Body of pancreas (tissue), 4 donors: ENCODE data around the gene DLG3. TPM values are rescaled to one million over a fixed set of nuclear protein-coding genes. Genes with fewer than 3 reads are reported as not detected.
A peak's percentile ranks its signal among the peaks of the same experiment; 100 is the strongest.

Experiments used
- ATAC-seq: fragments of 150-250 bp; one replicate; pipeline ENCODE4 v1.9.1; 2016
- DNase-seq, 4 donors: peaks; one replicate each; pipeline ENCODE4 v3.0.0-alpha.2; 2019
- H3K27ac ChIP-seq, 4 donors: fragments of 200-600 bp; sonication (generic); 1 replicate in 3 of 4; 2 replicates in 1 of 4; pipeline versions ENCODE4 v1.5.1 to v1.6.1; 2016 to 2019; ENCODE audit warnings: mild to moderate bottlenecking in 1 of 4, mixed read lengths in 1 of 4, moderate library complexity in 1 of 4
- H3K27me3 ChIP-seq, 2 donors: fragments of 200-600 bp; sonication (generic); one replicate each; pipeline ENCODE4 v1.6.0; 2016; ENCODE audit warnings: mild to moderate bottlenecking in 1 of 2
- H3K36me3 ChIP-seq, 2 donors: fragments of 200-600 bp; sonication (generic); replicated peaks in 1 of 2; 2 replicates each; pipeline ENCODE4 v1.5.1; 2016; ENCODE audit warnings: low read depth in 2 of 2; ENCODE audit not compliant: insufficient read depth in 1 of 2
- H3K4me1 ChIP-seq: fragments of 200-600 bp; sonication (generic); one replicate; pipeline ENCODE4 v1.6.0; 2016
- H3K4me3 ChIP-seq, 2 donors: fragments of 200-600 bp; sonication (generic); 1 replicate in 1 of 2; 2 replicates in 1 of 2; pipeline ENCODE4 v1.5.1; 2016 to 2019
- H3K9me3 ChIP-seq, 3 donors: fragments of 200-600 bp; sonication (generic); 1 replicate in 2 of 3; 2 replicates in 1 of 3; pipeline ENCODE4 v1.5.1; 2016
- CTCF ChIP-seq, 7 experiments: fragments of 450-650 bp in 4 of 7; fragments of 200-600 bp in 3 of 7; sonication (generic) in 3 of 7; IDR thresholded peaks; one replicate each; pipeline ENCODE4 v1.5.1; 2016 to 2019; ENCODE audit warnings: antibody characterized with exemption in 7 of 7
- POLR2A ChIP-seq, 3 donors: fragments of 450-650 bp; IDR thresholded peaks; one replicate each; pipeline ENCODE4 v1.6.1; 2016; ENCODE audit warnings: antibody characterized with exemption in 3 of 3, mild to moderate bottlenecking in 2 of 3
- WGBS, 2 donors: methylation state at CpG; one replicate each; pipeline ENCODE4 v1.1.5; 2017; 5-methylcytosine and 5-hydroxymethylcytosine counted together
- intact Hi-C: fragments of 100-400 bp; cut with DNase I; formaldehyde crosslinking; loops from one replicate; pipeline ENCODE4 v1.15.1; 2023
- total RNA-seq, 2 donors: library from RNA; depleted of rRNA; stranded (reverse); fragments of >200 nt; gene quantifications; one replicate each; pipeline ENCODE4 v1.1.0, GENCODE V29; 2016

DLG3 gene
- total RNA-seq, 2 donors from 2014 or later, result 26.0 to 26.7 TPM

- 21% methylated on average over 6 of the region's 6 CpGs; no CpG with 5 or more reads in 1 of the 2 donors for WGBS, 2 donors
- intact Hi-C loops, result no loop called here
- H3K27ac ChIP-seq, result peak overlapping the region; percentile 55 to 92 (median 79)
- H3K4me3 ChIP-seq, result no peak overlapping the region
- DNase-seq, result peak; percentile 60 to 79 (median 75)
- H3K36me3 ChIP-seq, result no peaks in the 10 kb centered on the region
- no peaks in the 10 kb centered on the region for H3K9me3 ChIP-seq
- ATAC-seq, result peak; percentile 63
- TF ChIP-seq CTCF (IDR thresholded peaks at IDR 0.05) (no peak), POLR2A (IDR thresholded peaks at IDR 0.05) (peak in 1 of 3 donors; percentile 18)
- H3K27me3 ChIP-seq, result no peaks in the 10 kb centered on the region
- H3K4me1 ChIP-seq, result peaks cover 83% of the 10 kb centered on the region
Measured at GRCh38 chrX:70479922-70480659, 35.5 kb downstream of the DLG3 start.

- intact Hi-C loops, result no loop called here
- H3K27me3 ChIP-seq, result no peaks in the 10 kb centered on the region
- ATAC-seq (no peak), DNase-seq (no peak)
- H3K4me3 ChIP-seq, result no peak overlapping the region
- WGBS, 2 donors, result 15 to 34% methylated on average over 6 to 9 of the region's 9 CpGs
- no peaks in the 10 kb centered on the region for H3K36me3 ChIP-seq
- peaks cover 88% of the 10 kb centered on the region for H3K4me1 ChIP-seq
- H3K9me3 ChIP-seq, result no peaks in the 10 kb centered on the region
- peak overlapping the region; percentile 55 to 92 (median 79) for H3K27ac ChIP-seq
- no peak for TF ChIP-seq POLR2A (IDR thresholded peaks at IDR 0.05)
- TF ChIP-seq CTCF (IDR thresholded peaks at IDR 0.05), result no peak
Measured at GRCh38 chrX:70480660-70481018, 36.0 kb downstream of the DLG3 start.

GRCh38 chrX:70481471-70482270, 37.0 kb downstream of the DLG3 start:
- Histone ChIP-seq H3K27ac (peak overlapping the region; percentile 55 to 92 (median 79)), H3K27me3 (no peaks in the 10 kb centered on the region), H3K9me3 (no peaks in the 10 kb centered on the region), H3K36me3 (no peaks in the 10 kb centered on the region), H3K4me1 (peaks cover 80% of the 10 kb centered on the region), H3K4me3 (no peak overlapping the region)
- 8 to 19% methylated on average over 7 to 8 of the region's 8 CpGs for whole genome bisulfite sequencing, 2 donors
- intact Hi-C loops, result no loop called here
- no peak for ATAC-seq
- DNase-seq, result peak in 1 of 4 donors; percentile 21
- TF ChIP-seq CTCF (IDR thresholded peaks at IDR 0.05) (no peak), POLR2A (IDR thresholded peaks at IDR 0.05) (no peak)

- WGBS, 2 donors, result 88% methylated on average over 2 of the region's 2 CpGs; no CpG with 5 or more reads in 1 of the 2 donors
- H3K9me3 ChIP-seq, result no peaks in the 10 kb centered on the region
- ATAC-seq (no peak), DNase-seq (no peak)
- TF ChIP-seq CTCF (IDR thresholded peaks at IDR 0.05) (no peak), POLR2A (IDR thresholded peaks at IDR 0.05) (no peak)
- H3K36me3 ChIP-seq, result no peaks in the 10 kb centered on the region
- H3K27ac ChIP-seq, result peak overlapping the region; percentile 55 to 92 (median 79)
- peaks cover 74% of the 10 kb centered on the region for H3K4me1 ChIP-seq
- intact Hi-C loops, result no loop called here
- H3K4me3 ChIP-seq, result no peak overlapping the region
- H3K27me3 ChIP-seq, result no peaks in the 10 kb centered on the region
Measured at GRCh38 chrX:70482300-70482699, 37.7 kb downstream of the DLG3 start.
